ENCODE data around the gene PXDC1. TPM values are rescaled to one million over a fixed set of nuclear protein-coding genes. Genes with fewer than 3 reads are reported as not detected.
"Not testable (repeated sequence)": the region's sequence is repeated elsewhere in the genome, so short reads cannot be mapped to it uniquely, and the experiment has no call there.

The PXDC1 gene
- total RNA-seq, 2 donors from 2014 or later, result 0.94 to 7.2 TPM

GRCh38 chr6:3678946-3679345 lies 72.6 kb downstream of the PXDC1 start:
- no peaks in the 10 kb centered on the region for H3K4me1 Mint-ChIP-seq (ENCODE audit: low read depth)
- DNase-seq, result no peak
- H3K27ac Mint-ChIP-seq, result no peak overlapping the region
- ATAC-seq (replicated peaks in 1 of 2), result no peak
- H3K9me3 Mint-ChIP-seq, result peaks cover 4 to 6% of the 10 kb centered on the region in 2 donors
- peaks cover 30% of the 10 kb centered on the region for H3K27me3 Mint-ChIP-seq (ENCODE audit: low read depth)
- H3K36me3 Mint-ChIP-seq (ENCODE audit: insufficient read depth in 2 of 2), result peaks cover 3 to 4% of the 10 kb centered on the region in 2 donors
- H3K4me3 Mint-ChIP-seq, result no peak overlapping the region

GRCh38 chr6:3677751-3678150 lies 73.8 kb downstream of the PXDC1 start:
- not testable (repeated sequence) for H3K9me3 Mint-ChIP-seq; ATAC-seq (replicated peaks in 1 of 2); H3K36me3 Mint-ChIP-seq (ENCODE audit: insufficient read depth in 2 of 2); H3K4me3 Mint-ChIP-seq; H3K4me1 Mint-ChIP-seq (ENCODE audit: low read depth); DNase-seq; H3K27ac Mint-ChIP-seq
- H3K27me3 Mint-ChIP-seq (ENCODE audit: low read depth), result peaks cover 30% of the 10 kb centered on the region

- DNase-seq; ATAC-seq (replicated peaks in 1 of 2); H3K27ac Mint-ChIP-seq; H3K4me3 Mint-ChIP-seq; H3K4me1 Mint-ChIP-seq (ENCODE audit: low read depth); H3K36me3 Mint-ChIP-seq (ENCODE audit: insufficient read depth in 2 of 2); H3K9me3 Mint-ChIP-seq: not testable (repeated sequence)
- H3K27me3 Mint-ChIP-seq (ENCODE audit: low read depth), result peaks cover 30% of the 10 kb centered on the region
Measured at GRCh38 chr6:3677351-3677750, 74.2 kb downstream of the PXDC1 start.

Other genes with a start within 250 kb of the PXDC1 start
- 1 to 10 TPM; 8.1 to 8.2 TPM for gene FAM50B, start 97.7 kb upstream of the PXDC1 start, total RNA-seq